Sigmoid colon (tissue), 4 donors: ENCODE results near the gene CLEC4D.

Experiments
- POLR2A ChIP-seq, 2 donors: fragments of 450-650 bp; IDR thresholded peaks; one replicate each; pipeline ENCODE4 v1.6.1; 2016; ENCODE audit warnings: antibody characterized with exemption in 2 of 2, mild to moderate bottlenecking in 2 of 2, moderate library complexity in 2 of 2
- POLR2AphosphoS5 ChIP-seq, 4 donors: sonication (generic); formaldehyde crosslinking; IDR thresholded peaks; one replicate each; pipeline ENCODE4 v1.6.1; 2017; ENCODE audit warnings: antibody characterized with exemption in 4 of 4
- TF ChIP-seq, protein P1 (sequence below), 4 experiments: fragments of 450-650 bp in 3 of 4; fragments of 200-600 bp in 1 of 4; IDR thresholded peaks; one replicate each; pipeline ENCODE4 v1.5.1; 2016 to 2019; ENCODE audit warnings: antibody characterized with exemption in 4 of 4, mild to moderate bottlenecking in 3 of 4, moderate library complexity in 2 of 4

DNA sequence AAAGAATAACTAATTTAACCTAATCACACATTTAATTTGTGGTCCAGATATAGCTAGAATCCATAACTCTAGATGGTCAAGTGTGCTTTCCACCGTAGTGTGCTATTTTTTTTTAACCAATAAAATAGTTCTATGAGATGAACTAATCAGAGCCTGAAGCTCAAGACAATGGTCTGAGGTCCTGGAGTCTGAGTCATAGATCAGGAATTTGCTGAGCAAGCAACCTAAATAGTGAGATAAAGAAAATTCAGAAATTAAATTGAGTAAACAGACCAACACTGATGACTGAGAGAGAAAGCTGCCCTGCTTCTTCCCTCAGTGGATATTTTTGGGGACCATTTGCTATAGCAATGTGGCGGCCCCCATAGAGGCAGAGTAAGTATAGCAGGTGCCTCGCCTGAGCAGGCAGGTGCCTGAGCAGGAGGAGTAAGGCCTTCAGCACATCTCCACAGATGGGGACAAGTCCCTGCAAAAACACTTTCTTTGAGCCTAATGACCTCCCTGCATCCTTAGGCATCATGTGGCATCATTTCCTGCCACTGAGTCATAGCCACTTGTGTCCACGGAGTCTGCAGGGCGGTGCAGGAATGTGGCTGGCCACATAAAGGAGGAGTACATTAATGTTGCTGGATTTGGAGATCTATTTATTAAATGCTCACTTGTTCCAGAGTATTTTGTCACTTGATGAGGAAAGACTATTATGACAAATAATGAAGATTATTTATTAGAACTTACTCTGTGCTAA, 41.3 kb downstream of the CLEC4D start:
- no peak for TF ChIP-seq POLR2AphosphoS5 (IDR thresholded peaks at IDR 0.05)
- TF ChIP-seq POLR2A (IDR thresholded peaks at IDR 0.05) = no peak
- TF ChIP-seq, protein P1, sequence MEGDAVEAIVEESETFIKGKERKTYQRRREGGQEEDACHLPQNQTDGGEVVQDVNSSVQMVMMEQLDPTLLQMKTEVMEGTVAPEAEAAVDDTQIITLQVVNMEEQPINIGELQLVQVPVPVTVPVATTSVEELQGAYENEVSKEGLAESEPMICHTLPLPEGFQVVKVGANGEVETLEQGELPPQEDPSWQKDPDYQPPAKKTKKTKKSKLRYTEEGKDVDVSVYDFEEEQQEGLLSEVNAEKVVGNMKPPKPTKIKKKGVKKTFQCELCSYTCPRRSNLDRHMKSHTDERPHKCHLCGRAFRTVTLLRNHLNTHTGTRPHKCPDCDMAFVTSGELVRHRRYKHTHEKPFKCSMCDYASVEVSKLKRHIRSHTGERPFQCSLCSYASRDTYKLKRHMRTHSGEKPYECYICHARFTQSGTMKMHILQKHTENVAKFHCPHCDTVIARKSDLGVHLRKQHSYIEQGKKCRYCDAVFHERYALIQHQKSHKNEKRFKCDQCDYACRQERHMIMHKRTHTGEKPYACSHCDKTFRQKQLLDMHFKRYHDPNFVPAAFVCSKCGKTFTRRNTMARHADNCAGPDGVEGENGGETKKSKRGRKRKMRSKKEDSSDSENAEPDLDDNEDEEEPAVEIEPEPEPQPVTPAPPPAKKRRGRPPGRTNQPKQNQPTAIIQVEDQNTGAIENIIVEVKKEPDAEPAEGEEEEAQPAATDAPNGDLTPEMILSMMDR (IDR thresholded peaks at IDR 0.05) = no peak
